SKM-1 treated with dmso at 0.1 percent for 144 hours (cell line): ENCODE data around the gene CDC25C.
"Not testable (repeated sequence)": the region's sequence is repeated elsewhere in the genome, so short reads cannot be mapped to it uniquely, and the experiment has no call there.

Experiments used
- DNase-seq: peaks from one replicate; lab custom pipeline; 2025; ENCODE audit not compliant: unreplicated experiment; lab: John Stamatoyannopoulos, UW

Gene CDC25C

DNA sequence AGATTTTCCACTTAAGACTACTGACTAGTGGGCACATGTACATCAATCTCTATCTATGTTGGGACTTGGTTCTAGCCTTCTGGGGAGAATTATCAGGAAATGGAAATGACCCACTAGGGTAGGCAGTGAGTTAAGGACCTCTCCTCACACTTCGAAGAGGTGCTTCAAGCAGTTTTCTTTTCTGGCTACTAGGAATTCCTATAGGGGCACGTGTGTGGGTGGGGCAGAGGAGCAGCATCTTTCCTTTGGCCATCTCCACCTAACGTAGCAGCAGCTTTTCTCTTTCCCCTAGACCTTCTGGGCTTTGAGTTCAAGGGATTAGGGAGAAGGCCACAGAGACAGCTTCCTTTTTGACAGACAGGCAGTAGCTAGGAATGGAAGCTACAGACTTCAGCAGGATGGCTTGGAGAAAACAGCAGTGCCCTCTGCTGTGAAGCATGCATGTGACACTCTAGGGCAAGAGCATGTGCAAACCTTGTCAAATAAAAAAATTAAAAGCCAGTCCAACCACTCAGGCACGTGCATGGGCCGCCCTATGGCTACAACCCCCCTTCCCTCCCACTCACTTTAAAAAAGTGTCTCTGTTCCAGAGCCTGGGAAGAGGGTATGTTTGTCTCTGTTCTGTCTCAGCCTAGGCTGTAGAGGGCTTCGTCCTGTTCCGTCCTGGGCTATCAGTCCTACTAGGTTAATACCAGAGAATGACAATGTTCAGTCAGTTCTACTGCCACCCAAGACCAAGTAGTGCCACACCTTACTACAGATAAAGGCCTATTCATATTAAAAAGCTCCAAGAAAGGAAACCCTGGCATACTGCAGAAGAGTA, 48.5 kb downstream of the CDC25C start:
- peak; percentile 37 for DNase-seq

- DNase-seq, result no peak
These were observed 50.7 kb downstream of the CDC25C start for GRCh38 chr5:138280915-138281314.

GRCh38 chr5:138276402-138277054, 55.1 kb downstream of the CDC25C start:
- DNase-seq, result no peak

DNA sequence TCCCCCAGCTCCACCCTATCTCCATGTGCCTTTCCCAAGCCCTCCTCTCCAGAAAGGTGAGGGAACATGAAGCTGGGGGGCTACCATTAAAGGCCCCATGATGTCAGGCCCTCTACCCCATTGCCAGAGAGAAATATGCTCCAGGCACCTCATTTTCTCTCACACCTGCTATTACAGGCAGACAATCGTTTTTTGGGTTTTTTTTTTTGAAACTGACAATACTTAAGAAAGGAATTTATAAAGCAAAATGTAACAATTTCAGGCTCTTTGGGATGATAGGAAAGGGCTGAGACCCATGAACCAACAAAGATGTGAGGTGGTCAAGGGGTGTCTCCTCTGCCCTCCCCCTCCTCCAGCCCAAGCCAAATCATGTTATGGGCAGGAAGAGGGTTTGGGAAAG, 55.7 kb downstream of the CDC25C start:
- no peak for DNase-seq

DNA sequence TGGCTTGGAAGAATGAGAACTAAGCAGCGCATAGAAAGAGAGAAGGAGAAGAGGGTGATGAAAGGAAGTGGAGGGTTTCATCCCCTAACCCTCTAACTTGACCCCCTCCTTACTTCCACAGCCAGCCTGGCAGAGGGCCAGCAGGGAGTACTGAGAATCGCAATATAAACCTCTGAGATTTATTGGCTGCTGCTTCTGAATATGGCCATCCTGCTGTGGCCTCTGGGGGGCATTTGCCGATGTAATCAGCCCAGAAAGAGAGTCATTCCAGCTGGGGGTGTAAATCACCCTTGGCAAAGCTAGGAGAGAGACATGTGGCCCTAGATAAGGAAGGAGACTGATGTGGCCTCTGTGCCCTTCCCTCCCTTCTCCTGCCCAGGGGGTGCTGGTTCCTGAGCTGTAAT, 56.2 kb downstream of the CDC25C start:
- DNase-seq, result no peak

- DNase-seq, result no peak
These were observed 57.3 kb downstream of the CDC25C start, which contains the start of gene GFRA3 for GRCh38 chr5:138274189-138274853. GFRA3 (minus strand) TSS chr5:138274621; CDS start chr5:138274424, 197 bp downstream.

DNA sequence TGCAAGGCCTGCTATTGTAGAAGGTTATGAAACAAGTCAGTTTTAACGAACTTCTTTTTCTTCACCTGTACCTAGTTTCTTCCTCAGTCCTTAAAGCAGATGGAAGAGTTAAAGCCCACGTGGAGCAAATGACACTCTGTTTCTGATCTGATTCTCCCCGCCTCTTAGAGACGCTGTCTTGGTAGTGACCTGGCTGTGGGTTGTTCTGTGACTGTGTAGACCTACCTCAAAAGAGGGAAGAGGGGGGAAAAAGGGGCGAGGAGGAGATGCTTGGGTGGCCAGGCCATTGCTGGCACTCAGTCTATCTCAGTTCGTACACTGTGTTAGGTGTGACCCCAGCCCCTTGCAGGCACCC, 57.8 kb downstream of the CDC25C start:
- DNase-seq, result no peak

DNA sequence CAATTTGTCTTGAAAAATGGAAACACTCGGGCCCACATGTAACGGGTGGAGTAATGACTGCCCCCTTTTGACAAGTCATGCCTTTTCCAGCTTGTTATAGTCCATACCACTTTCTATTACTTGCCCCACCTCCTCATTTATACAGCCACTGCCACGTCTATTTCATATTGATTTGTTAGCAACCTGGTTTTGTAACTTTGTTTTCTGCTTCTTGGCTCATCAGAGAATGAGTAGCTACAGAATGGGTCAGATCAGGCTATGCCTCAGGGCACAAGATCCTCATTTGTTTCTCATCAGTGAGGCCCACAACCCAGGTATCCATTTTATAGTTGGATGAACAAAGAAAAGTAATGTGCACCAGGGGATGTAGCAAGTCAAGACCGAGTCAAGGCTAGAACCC, 58.9 kb downstream of the CDC25C start:
- DNase-seq, result no peak

GRCh38 chr5:138271281-138271680, 60.3 kb downstream of the CDC25C start:
- no peak for DNase-seq

GRCh38 chr5:138264183-138264582, 67.4 kb downstream of the CDC25C start:
- no peak for DNase-seq

GRCh38 chr5:138263581-138263980, 68.0 kb downstream of the CDC25C start:
- no peak for DNase-seq

- DNase-seq, result no peak
These were observed 72.8 kb downstream of the CDC25C start for GRCh38 chr5:138258704-138259292.

- DNase-seq, result no peak
These were observed 74.0 kb downstream of the CDC25C start for GRCh38 chr5:138257583-138257982.

DNA sequence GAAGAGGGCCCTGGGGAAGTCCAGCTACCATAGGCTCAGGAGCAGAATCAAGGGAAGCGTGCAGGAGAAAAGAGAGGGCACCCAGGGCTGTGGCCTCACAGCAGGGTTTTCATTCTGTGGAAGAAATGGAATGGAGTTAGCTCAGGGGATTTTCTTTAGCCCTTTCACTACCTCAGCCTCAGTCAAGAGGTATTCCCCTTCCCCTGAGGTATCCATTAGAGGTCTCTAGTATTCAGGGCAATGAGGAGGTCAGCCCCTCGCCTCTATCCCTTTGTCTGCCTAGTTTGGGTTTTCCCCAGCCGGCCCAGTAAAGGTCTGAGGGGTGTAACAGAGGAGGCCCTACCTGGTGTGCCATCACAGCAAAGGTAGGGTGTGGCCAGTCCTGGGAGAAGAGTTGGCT, 78.7 kb downstream of the CDC25C start:
- no peak for DNase-seq

DNA sequence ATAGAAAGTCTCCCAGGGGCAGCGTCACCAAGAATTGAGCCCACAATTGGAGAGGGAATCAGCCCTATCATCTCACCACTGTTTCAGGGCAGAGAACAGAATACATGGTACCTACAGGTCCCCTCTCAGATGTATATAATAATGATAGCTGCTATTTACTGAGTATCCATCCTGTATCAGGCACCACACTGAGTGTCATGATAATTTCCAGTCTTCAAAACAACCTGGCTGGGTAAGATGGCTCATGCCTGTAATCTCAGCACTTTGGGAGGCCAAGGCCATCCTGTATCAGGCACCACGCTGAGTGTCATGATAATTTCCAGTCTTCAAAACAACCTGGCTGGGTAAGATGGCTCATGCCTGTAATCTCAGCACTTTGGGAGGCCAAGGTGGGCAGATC, 83.8 kb downstream of the CDC25C start:
- not testable (repeated sequence) for DNase-seq

- no peak for DNase-seq
These were observed 84.8 kb downstream of the CDC25C start for GRCh38 chr5:138246822-138247221.

DNA sequence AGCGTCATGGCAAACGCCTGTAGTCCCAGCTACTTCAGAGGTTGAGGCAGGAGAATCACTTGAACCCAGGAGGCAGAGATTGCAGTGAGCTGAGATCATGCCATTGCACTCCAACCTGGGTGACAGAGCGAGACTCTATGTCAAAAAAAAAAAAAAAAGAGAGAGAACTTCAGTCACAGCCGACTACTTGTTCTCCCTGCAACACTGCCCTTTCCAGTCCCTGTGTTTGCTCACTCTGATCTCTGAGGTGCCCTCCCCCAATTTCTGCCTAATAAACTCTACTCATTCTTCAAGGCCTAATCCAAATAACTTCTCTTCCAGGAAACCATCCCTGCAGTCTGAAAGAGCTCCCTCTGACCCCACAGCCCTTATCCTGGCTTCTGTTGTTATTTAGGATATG, 85.3 kb downstream of the CDC25C start:
- no peak for DNase-seq

- no peak for DNase-seq
These were observed 85.9 kb downstream of the CDC25C start for GRCh38 chr5:138245717-138246116.

DNA sequence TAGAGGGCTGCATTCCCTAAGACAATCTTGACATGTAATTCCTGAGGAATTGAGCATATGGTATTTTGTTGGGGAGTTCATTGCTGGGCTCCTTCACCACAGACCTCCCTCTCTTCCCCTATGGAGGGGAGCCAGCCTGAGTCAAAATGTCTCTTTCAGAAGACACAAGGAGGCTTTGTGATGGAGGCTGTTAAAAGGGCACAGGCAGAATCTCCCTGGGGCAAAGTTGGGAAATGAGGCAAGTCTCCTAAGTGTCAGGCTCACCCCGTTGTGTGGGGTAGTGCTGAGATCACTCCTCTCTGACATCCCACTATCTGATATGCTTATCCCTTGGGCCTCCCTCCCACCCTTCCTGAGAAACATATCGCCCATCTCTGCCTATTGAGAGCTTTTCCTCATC, 87.8 kb downstream of the CDC25C start:
- DNase-seq, result no peak

DNA sequence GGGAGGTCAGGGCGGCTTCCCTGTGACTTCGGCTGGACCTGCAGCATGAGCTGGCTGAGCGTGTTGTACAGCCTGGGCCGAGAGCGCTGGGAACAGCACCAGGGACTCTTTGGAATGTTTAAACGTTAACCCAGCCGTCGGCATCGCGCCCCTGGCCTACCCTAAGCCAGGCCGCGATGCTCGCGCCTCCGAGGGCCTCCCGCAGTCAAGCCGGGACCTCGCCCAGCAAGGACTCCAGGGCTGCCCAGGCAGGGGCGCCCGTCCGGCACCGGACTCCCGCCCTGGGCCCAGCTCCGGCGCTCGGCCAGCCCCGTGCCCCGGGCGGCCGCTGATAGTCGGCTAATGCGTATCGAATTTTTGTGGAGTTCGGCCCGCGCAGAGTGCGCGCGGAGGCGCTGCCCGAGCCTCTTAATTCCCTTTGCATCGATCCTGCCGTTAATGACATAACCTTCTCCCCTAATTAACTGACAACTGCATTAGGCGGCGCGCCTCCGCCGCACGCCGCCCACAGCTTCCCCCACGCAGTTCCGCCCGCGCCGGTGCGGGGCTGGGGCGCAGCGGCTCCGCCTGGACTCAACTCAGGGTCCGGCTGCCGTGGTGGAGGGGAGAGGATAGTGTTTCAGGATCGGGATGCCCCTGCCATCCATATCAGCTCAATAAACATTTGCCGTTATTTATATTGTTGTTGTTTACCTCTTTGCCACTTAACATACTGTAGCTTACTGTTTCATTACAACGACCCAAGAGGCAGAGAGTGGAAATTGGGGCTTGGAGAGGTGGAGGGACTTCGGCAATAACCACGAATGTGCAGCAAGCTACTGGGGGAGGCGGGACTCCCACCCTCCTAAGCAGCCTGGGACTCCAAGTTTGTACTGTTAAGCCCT, 89.7 kb downstream of the CDC25C start:
- DNase-seq, result no peak
